DND-41 (cell line): Measurements from ENCODE around the gene LCN2.

Experiments used
- CTCF ChIP-seq: IDR thresholded peaks from 2 replicates; pipeline ENCODE4 v1.5.1; 2012; ENCODE audit warnings: borderline replicate concordance, low read length, moderate library complexity, mild to moderate bottlenecking; ENCODE audit not compliant: poor library complexity, severe bottlenecking; ENCODE audit errors: extremely low read depth
- EZH2 ChIP-seq: IDR thresholded peaks from 3 replicates; pipeline ENCODE4 v1.6.1; 2012; ENCODE audit warnings: borderline replicate concordance, low read depth, mild to moderate bottlenecking, moderate library complexity, low read length, inconsistent platforms; ENCODE audit not compliant: severe bottlenecking

DNA sequence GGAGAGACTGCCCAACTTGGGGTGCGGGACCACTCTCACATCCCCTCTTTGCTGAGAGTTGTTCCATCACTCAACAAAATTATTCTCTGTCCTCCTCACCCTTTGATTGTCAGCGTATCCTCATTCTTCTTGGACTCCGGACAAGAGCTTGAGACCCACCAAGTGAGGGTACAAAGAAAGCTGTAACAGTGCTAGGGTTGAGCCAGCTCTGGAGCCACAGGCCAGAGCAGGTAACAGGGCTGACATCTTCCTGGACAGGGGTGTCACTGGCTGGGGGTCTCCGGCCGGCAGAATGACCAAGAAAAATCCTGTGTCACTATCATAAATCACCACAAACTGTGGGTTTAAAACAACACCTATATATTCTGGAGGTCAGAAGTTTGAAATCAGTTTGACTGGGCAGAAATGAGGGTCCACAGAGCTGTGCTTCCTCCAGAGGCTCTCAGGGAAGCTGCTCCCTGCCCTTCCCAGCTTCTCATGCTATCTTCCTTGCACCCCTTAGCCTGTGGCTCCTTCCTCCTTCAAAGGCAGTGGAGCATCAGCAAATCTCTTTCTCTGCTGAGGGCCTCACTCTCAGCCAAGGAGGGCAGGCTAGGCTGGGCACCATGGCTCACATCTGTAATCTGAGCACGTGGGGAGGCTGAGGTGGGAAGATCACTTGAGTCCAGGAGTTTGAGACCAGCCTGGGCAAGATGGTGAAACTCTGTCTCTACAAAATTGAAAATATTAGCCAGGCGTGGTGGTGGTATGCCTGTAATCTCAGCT lies 6.7 kb downstream of the LCN2 start:
- TF ChIP-seq CTCF (no peak), EZH2 (no peak)
